ENCODE data around the gene LAMTOR5.

The LAMTOR5 gene

DNA sequence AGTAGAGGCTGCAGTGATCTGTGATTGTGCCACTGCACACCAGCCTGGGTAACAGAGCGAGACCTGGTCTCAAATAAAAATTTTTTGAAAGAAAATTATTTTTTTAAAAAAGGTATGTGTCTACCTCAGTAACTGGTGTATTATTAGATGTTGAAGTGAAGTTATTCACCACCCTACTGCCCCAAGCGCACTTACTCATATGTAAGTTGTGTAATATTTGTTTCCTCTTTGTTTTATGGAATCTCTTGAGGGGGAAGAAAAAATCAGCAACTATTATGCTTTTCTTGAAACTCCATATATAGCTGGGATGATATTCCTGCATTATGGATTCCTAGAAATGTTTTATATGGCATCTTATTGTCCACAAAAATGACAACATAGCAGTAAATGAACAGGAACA is 47.1 kb downstream of the LAMTOR5 start:
- TF ChIP-seq TAF1 (IDR thresholded peaks at IDR 0.05; ENCODE audit: borderline replicate concordance, insufficient read depth, low read length) (no peak), FOXP2 (optimal IDR thresholded peaks at IDR 0.05; ENCODE audit: borderline replicate concordance, extremely low read depth, extremely low read length, insufficient read depth) (no peak), POLR2AphosphoS5 (IDR thresholded peaks at IDR 0.05; ENCODE audit: low read depth, low read length) (no peak), SIN3A (IDR thresholded peaks at IDR 0.05; ENCODE audit: borderline replicate concordance, insufficient read depth, low read length) (no peak)
- TF ChIP-seq, protein P1, sequence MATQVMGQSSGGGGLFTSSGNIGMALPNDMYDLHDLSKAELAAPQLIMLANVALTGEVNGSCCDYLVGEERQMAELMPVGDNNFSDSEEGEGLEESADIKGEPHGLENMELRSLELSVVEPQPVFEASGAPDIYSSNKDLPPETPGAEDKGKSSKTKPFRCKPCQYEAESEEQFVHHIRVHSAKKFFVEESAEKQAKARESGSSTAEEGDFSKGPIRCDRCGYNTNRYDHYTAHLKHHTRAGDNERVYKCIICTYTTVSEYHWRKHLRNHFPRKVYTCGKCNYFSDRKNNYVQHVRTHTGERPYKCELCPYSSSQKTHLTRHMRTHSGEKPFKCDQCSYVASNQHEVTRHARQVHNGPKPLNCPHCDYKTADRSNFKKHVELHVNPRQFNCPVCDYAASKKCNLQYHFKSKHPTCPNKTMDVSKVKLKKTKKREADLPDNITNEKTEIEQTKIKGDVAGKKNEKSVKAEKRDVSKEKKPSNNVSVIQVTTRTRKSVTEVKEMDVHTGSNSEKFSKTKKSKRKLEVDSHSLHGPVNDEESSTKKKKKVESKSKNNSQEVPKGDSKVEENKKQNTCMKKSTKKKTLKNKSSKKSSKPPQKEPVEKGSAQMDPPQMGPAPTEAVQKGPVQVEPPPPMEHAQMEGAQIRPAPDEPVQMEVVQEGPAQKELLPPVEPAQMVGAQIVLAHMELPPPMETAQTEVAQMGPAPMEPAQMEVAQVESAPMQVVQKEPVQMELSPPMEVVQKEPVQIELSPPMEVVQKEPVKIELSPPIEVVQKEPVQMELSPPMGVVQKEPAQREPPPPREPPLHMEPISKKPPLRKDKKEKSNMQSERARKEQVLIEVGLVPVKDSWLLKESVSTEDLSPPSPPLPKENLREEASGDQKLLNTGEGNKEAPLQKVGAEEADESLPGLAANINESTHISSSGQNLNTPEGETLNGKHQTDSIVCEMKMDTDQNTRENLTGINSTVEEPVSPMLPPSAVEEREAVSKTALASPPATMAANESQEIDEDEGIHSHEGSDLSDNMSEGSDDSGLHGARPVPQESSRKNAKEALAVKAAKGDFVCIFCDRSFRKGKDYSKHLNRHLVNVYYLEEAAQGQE (IDR thresholded peaks at IDR 0.05; ENCODE audit: insufficient read depth in 1 of 2, low read depth in 2 of 2, low read length in 2 of 2): no peak

DNA sequence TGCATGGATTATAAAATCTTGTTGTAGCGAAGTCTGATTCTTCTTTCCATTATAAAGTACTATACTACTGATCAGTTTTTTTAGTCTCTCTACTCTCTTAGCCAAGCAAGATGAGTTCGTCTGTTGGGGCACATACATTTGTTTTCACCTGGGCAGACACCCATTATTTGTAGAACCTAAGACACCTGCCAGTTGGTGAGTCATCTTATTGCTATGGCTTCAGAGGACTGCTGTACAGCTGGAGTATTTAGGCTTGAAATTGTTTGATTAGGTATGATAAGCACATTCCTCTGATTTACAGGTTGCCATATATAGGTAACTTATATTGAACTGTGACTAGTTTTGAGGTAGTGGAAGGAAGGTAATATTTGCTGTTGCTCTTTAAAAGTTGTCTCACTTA is 51.1 kb downstream of the LAMTOR5 start:
- TF ChIP-seq, protein P1 (IDR thresholded peaks at IDR 0.05; ENCODE audit: insufficient read depth in 1 of 2, low read depth in 2 of 2, low read length in 2 of 2): no peak
- no peak for TF ChIP-seq POLR2AphosphoS5 (IDR thresholded peaks at IDR 0.05; ENCODE audit: low read depth, low read length)
- no peak for TF ChIP-seq TAF1 (IDR thresholded peaks at IDR 0.05; ENCODE audit: borderline replicate concordance, insufficient read depth, low read length)
- no peak for TF ChIP-seq FOXP2 (optimal IDR thresholded peaks at IDR 0.05; ENCODE audit: borderline replicate concordance, extremely low read depth, extremely low read length, insufficient read depth)
- no peak for TF ChIP-seq SIN3A (IDR thresholded peaks at IDR 0.05; ENCODE audit: borderline replicate concordance, insufficient read depth, low read length)

- TF ChIP-seq TAF1 (IDR thresholded peaks at IDR 0.05; ENCODE audit: borderline replicate concordance, insufficient read depth, low read length) (no peak), FOXP2 (optimal IDR thresholded peaks at IDR 0.05; ENCODE audit: borderline replicate concordance, extremely low read depth, extremely low read length, insufficient read depth) (no peak), POLR2AphosphoS5 (IDR thresholded peaks at IDR 0.05; ENCODE audit: low read depth, low read length) (no peak)
- TF ChIP-seq, protein P1 (IDR thresholded peaks at IDR 0.05; ENCODE audit: insufficient read depth in 1 of 2, low read depth in 2 of 2, low read length in 2 of 2): no peak
Measured at GRCh38 chr1:110355321-110355720, 52.2 kb downstream of the LAMTOR5 start.
